Parathyroid adenoma (tissue), 2 donors: ENCODE results near the gene STN1.
"Not testable (repeated sequence)": the region's sequence is repeated elsewhere in the genome, so short reads cannot be mapped to it uniquely, and the experiment has no call there.

Source experiments
- H2AFZ ChIP-seq: fragments of 300-600 bp; sonication (generic); one replicate; pipeline ENCODE4 v1.7.0; 2017; ENCODE audit warnings: antibody characterized with exemption, mild to moderate bottlenecking
- H3K27ac ChIP-seq: fragments of 300-600 bp; sonication (generic); one replicate; pipeline ENCODE4 v1.7.0; 2017
- H3K27me3 ChIP-seq: fragments of 300-600 bp; sonication (generic); one replicate; pipeline ENCODE4 v1.7.0; 2017; ENCODE audit warnings: low read length; ENCODE audit not compliant: control insufficient read depth, insufficient read depth
- H3K36me3 ChIP-seq: fragments of 300-600 bp; sonication (generic); one replicate; pipeline ENCODE4 v1.7.0; 2017; ENCODE audit warnings: low read length; ENCODE audit not compliant: control insufficient read depth, insufficient read depth
- H3K4me1 ChIP-seq: fragments of 300-600 bp; sonication (generic); one replicate; pipeline ENCODE4 v1.7.0; 2017; ENCODE audit warnings: control low read depth
- H3K4me2 ChIP-seq: fragments of 300-600 bp; sonication (generic); one replicate; pipeline ENCODE4 v1.7.0; 2017; ENCODE audit warnings: low read length
- H3K4me3 ChIP-seq: fragments of 300-600 bp; sonication (generic); one replicate; pipeline ENCODE4 v1.7.0; 2017; ENCODE audit warnings: low read depth, low read length
- H3K79me2 ChIP-seq: fragments of 300-600 bp; sonication (generic); one replicate; pipeline ENCODE4 v1.7.0; 2017; ENCODE audit warnings: control low read depth
- H3K9ac ChIP-seq: fragments of 300-600 bp; sonication (generic); one replicate; pipeline ENCODE4 v1.7.0; 2017; ENCODE audit warnings: mild to moderate bottlenecking
- H3K9me3 ChIP-seq: fragments of 300-600 bp; sonication (generic); one replicate; pipeline ENCODE4 v1.7.0; 2017; ENCODE audit warnings: low read length; ENCODE audit not compliant: control insufficient read depth
- TF ChIP-seq, protein P1 (sequence below): fragments of 300-600 bp; sonication (generic); IDR thresholded peaks from one replicate; pipeline ENCODE4 v1.7.0; 2017; ENCODE audit warnings: antibody characterized with exemption, mild to moderate bottlenecking
- donor health status: primary hyperparathyroidism.

The STN1 gene

DNA sequence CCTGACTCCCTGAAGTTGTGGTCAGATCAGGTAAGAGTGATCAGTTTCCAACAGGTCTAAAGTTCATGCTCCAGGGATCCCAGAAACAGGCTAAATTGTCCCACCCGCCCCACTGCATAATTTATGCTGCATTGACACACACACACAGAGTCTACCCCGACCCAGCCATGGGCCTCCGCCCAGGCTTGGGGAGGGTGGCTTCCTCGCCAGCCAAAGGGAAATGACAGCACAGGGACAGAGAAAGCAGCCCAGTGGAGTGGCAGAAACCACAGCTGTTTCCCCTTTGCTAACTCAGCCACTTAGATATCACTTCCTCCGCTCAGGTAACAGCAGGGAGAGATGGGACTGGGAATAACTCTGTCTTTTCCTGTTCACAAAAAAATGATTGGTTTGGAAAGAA lies 72.0 kb downstream of the STN1 start:
- Histone ChIP-seq H3K4me3 (no peak overlapping the region), H3K9me3 (no peaks in the 10 kb centered on the region), H3K79me2 (no peaks in the 10 kb centered on the region), H3K27ac (no peak overlapping the region), H3K9ac (no peak overlapping the region), H3K27me3 (no peaks in the 10 kb centered on the region), H2AFZ (no peak overlapping the region), H3K4me2 (no peak overlapping the region), H3K4me1 (no peaks in the 10 kb centered on the region), H3K36me3 (no peaks in the 10 kb centered on the region)
- TF ChIP-seq, protein P1, sequence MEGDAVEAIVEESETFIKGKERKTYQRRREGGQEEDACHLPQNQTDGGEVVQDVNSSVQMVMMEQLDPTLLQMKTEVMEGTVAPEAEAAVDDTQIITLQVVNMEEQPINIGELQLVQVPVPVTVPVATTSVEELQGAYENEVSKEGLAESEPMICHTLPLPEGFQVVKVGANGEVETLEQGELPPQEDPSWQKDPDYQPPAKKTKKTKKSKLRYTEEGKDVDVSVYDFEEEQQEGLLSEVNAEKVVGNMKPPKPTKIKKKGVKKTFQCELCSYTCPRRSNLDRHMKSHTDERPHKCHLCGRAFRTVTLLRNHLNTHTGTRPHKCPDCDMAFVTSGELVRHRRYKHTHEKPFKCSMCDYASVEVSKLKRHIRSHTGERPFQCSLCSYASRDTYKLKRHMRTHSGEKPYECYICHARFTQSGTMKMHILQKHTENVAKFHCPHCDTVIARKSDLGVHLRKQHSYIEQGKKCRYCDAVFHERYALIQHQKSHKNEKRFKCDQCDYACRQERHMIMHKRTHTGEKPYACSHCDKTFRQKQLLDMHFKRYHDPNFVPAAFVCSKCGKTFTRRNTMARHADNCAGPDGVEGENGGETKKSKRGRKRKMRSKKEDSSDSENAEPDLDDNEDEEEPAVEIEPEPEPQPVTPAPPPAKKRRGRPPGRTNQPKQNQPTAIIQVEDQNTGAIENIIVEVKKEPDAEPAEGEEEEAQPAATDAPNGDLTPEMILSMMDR, result no peak

DNA sequence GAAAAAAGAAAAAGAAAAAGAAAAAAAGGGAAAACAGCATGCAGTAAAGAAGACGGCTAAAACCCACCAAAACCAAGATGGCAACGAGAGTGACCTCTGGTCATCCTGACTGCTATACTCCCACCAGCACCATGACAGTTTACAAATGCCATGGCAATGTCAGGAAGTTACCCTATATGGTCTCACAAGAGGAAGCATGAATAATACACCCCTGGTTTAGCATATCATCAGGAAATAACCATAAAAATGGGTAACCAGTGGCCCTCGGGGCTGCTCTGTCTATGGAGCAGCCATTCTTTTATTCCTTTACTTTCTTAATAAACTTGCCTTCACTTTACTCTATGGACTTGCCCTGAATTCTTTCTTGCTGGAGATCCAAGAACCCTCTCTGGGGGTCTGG lies 72.6 kb downstream of the STN1 start:
- not testable (repeated sequence) for H3K36me3 ChIP-seq

DNA sequence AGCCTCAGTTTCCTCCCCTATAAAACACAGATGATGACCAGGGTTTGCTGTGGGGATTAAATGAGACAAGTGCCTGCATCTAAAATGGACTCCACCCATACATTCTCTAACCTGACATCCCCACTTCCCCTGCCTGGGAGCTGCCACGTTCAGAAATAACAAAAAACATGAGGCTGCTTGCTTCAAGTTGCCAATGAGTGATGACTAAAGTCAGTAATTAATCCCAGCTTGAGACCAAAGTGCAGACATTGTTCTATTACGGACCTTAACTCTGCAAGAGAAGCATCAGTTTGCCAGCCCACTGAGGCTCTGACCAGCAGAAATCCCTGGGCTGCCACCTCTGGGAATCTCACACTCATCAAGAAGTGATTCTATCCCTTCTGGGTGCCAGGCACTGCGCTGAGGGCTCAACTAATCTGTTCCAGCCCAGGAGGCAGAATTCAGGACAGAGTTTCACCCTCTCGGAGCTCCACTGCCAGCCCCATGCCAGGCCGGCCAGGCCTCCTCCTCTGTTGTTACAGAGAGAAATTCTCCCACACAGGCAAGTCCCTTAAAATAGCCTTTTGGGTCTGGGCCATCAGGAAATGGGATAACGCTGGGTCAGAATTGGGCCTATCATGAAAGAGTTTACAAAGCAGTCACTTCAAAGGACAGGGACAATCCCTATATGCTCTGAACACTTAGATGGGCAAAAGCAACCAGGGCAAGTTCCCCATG lies 74.0 kb downstream of the STN1 start:
- H3K79me2 ChIP-seq, result no peaks in the 10 kb centered on the region
- no peak overlapping the region for H3K9ac ChIP-seq
- no peaks in the 10 kb centered on the region for H3K4me1 ChIP-seq
- H3K27ac ChIP-seq, result no peak overlapping the region
- no peak overlapping the region for H2AFZ ChIP-seq
- H3K27me3 ChIP-seq, result no peaks in the 10 kb centered on the region
- no peak overlapping the region for H3K4me3 ChIP-seq
- no peaks in the 10 kb centered on the region for H3K36me3 ChIP-seq
- TF ChIP-seq, protein P1, result no peak
- H3K4me2 ChIP-seq, result no peak overlapping the region
- no peaks in the 10 kb centered on the region for H3K9me3 ChIP-seq

More for the DNA sequence above, 72.6 kb downstream of the STN1 start:
- H3K27me3 ChIP-seq, H3K4me3 ChIP-seq, H3K4me2 ChIP-seq, H3K9me3 ChIP-seq, H2AFZ ChIP-seq, H3K9ac ChIP-seq, H3K79me2 ChIP-seq, H3K27ac ChIP-seq, H3K4me1 ChIP-seq: not testable (repeated sequence)

DNA sequence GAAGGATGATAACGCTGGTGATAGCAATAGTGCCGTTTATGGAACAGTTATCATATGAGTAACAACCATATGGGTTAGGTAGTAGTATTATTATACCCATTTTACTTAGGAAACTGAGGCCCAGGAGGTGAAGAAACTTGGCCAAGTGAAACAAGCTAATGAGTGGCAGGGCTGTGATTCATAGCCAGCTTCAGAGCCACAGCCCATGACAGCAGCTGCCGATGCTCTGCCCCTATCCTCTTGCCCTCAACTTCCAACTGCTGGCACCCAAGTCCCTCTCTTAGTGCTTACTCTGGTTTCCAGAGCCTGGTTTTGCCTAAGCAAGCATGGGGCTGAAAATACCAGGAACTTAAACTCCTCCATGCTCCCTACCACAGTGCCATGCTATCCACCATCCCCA lies 74.9 kb downstream of the STN1 start:
- Histone ChIP-seq H3K36me3 (no peaks in the 10 kb centered on the region), H2AFZ (no peak overlapping the region), H3K4me2 (no peak overlapping the region), H3K4me3 (no peak overlapping the region), H3K4me1 (no peaks in the 10 kb centered on the region), H3K79me2 (no peaks in the 10 kb centered on the region), H3K27me3 (no peaks in the 10 kb centered on the region), H3K27ac (no peak overlapping the region), H3K9ac (no peak overlapping the region), H3K9me3 (no peaks in the 10 kb centered on the region)
- TF ChIP-seq, protein P1, result no peak

DNA sequence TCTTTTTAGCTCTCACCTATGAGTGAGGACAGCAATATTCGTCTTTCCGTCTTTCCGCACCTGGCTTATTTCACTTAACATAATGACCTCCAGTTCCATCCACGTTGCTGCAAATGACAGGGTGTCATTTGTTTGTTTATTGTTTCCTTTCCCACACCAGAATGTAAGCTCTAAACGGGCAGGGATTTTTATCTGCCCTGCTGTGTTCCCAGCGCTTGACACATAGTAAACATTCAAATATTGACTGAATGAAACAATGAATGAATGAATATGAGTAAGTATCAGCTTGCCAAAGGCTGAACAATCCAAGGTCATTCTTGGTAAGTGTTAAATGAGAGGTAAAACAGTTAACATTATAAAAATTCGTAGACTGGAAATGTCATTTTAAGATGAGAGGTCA lies 75.4 kb downstream of the STN1 start:
- Histone ChIP-seq H3K9me3 (no peaks in the 10 kb centered on the region), H3K79me2 (no peaks in the 10 kb centered on the region), H3K36me3 (no peaks in the 10 kb centered on the region), H3K9ac (no peak overlapping the region), H3K27me3 (no peaks in the 10 kb centered on the region), H3K4me2 (no peak overlapping the region), H2AFZ (no peak overlapping the region), H3K27ac (no peak overlapping the region), H3K4me1 (no peaks in the 10 kb centered on the region), H3K4me3 (no peak overlapping the region)
- TF ChIP-seq, protein P1, result no peak
